ENCODE results near the gene PTPRA.

GRCh38 chr20:2840138-2840966, 32.9 kb upstream of the PTPRA start, which contains the start of the genes PCED1A and VPS16:
- no peak for TF ChIP-seq CTCF (IDR thresholded peaks at IDR 0.05; ENCODE audit: insufficient read depth, low read depth, low read length)
- TF ChIP-seq EZH2 (IDR thresholded peaks at IDR 0.05; ENCODE audit: insufficient read depth, low read length): no peak

Measured in astrocyte (in vitro differentiated cells and primary cell).